HG02588 (cell line): ENCODE results near the gene MAS1L.
"Not testable (repeated sequence)": the region's sequence is repeated elsewhere in the genome, so short reads cannot be mapped to it uniquely, and the experiment has no call there.

Experiments
- ATAC-seq: cut with Tn5 transposase; IDR thresholded peaks from one replicate; pipeline ENCODE4 v1.9.1; 2021; ENCODE audit warnings: mild to moderate bottlenecking, moderate library complexity; ENCODE audit not compliant: unreplicated experiment

Gene MAS1L

DNA sequence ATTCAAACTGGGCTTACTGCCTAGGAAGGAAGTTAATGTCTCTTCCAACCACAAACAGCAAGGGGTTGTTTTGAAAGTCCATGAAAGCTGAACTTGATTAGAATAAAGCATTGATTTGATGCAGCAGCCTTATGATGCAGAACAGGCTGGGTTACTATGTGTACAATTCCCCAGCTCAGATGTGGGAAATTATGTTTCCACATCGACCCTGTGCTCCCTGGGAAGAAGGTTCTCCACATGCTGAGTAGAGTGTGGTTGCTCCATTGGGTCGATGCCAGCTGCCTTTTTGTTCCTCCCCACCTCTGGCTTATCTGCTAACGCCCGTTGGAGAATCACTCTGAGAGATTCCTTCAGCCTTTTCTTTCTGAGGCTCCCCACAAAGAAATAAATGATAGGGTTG, 1.2 kb downstream of the MAS1L start:
- ATAC-seq = no peak

DNA sequence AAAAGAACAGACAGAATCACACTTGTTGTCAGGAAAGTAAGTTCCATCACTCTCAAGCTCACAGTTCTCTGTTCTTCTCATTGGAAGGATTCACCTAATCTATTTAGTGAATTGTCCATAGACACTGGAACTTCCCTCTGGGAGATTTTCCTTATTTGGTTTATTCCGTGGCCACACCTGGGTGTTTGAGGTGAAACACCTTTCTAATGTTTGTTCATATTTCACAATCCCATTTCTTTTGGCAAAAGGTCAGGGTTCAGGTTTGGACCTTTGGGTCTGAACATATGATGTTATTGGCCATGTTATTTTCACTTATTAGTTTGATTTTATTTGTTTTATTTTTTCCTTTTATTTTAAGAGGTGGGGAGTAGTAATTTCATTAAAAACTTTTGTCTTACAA, 4.0 kb downstream of the MAS1L start:
- ATAC-seq = no peak

DNA sequence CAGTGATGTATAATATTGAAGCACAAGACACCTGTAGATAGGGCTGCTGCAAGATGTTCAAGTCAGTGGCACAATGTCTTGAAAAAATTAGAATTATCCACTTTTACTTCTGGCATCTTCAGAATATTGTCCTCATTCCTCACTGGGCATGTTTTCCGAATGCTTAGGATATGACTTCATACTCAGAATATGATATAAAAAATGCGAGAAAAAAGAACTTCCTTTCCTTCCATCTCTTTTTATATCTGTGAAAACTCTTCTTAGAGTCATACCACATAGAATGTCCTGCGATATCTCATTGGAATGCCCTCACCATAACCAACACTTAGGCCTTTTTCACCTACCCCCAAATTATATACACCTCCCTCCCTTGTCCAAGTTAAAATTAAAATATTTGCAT, 4.6 kb downstream of the MAS1L start:
- no peak for ATAC-seq

DNA sequence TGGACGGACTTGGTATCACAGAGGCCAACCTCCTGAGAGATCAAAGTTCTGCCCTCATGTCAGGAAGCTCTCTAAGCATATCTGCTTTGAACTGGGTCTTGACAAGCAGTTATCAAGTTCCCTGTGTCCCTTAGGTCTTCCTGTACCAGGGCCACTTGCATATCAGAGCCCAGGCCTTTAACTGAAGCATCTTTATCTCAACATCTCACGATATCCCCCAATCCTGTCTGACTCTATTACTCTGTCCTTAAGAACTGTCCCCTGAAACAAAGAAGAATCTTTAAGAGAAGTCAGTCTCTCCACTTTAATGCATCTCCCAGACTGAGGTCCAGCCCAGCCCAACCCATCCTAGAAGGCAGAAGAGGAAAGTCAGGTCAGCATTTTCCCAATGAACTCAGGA, 8.2 kb downstream of the MAS1L start:
- no peak for ATAC-seq

DNA sequence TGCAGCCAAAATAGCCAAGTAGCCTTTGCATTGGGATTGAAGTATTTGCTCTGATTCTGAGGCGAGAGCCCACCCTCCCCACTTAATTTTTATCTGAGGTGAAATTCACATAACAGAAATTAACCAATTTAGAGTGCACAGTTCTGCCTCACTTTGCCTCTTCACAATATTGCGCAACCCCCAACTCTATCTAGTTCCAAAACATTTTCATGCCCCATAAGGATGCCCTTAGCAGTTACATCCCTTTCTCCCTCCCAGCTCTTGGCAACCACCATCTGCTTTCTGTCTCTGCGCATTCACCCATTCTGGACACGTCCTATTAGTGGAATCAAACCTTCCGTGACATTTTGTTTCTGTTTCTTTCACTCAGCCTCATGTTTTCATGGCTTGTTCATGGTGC, 9.0 kb downstream of the MAS1L start:
- no peak for ATAC-seq

DNA sequence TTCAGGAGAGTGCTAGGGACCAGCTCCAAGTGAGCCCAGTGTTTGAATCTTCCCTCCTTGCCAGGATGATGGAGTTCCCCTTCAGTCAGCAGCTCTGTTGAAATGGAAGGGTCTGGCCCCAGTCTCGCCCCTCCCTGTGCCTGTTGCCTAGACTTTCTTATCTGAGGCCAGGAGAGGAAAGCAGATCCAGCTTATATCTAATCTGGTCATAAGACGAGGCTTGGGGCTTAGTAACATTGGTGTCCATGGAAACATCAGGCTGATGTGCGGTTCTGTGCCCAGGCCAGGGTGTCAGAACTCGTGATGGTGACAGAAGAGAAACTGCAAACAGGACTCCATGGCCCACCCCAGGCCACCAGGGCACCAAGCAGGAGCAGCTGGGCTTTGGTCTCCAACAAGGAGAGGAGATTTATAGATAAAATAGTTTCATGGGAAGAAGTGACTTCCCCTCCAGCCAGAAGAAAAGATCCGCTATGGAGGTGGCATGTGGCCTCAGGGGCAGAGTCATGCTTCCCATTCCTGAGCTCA, 9.8 kb downstream of the MAS1L start:
- ATAC-seq = no peak

DNA sequence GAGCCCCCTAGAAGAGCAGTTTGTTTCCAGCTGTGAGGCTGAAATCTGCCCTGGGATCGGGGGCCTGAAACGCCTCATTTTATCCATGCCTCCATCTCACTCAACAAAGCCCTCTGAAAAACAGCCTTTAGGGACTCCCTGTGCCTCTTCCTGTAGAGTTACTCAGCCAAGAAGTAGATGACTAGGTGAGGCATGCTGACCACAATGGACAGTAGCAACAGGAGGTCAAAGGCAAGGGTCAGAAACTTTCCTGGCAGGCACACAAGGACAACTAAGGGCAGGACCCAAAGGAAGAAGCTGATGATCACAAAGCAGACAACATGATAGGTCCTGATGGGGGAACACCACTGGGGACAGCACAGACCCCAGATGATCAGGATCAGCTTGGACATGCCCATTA, 12.8 kb downstream of the MAS1L start:
- no peak for ATAC-seq

DNA sequence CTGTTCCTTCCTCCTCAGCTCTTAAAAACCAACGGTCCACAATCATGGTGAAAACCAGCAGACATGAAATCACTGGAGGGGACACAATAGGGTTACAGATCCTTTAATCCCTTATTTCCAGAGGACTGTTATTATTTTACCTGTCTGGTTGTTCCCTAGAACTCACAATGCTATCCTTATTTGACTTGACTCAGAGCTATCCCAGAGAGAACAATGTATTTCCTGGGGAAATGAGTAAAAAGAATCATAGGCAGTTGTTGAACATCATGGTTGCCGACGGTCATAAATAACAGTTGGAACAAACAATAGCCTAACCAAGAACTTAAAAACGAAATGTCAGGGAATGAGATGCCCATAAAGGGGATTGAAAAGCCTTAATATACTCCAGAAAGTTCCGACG, 21.5 kb downstream of the MAS1L start:
- ATAC-seq = no peak

DNA sequence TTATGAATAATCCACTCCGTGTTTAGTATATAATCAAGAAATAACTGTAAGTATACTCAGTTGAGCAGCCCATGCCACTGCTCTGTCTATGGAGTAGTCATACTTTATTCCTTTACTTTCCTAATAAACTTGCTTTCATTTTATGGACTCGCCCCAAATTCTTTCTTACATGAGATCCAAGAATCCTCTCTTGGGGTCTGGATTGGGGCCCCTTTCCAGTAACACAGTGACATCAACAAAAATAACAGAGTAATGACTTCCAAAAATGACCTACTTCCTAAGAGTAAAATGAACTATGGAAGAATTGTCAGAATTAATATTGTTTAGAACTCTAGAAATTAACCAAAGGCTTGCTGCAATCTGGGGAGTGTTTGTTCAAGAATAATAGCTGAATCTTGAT, 22.0 kb downstream of the MAS1L start:
- ATAC-seq = no peak

DNA sequence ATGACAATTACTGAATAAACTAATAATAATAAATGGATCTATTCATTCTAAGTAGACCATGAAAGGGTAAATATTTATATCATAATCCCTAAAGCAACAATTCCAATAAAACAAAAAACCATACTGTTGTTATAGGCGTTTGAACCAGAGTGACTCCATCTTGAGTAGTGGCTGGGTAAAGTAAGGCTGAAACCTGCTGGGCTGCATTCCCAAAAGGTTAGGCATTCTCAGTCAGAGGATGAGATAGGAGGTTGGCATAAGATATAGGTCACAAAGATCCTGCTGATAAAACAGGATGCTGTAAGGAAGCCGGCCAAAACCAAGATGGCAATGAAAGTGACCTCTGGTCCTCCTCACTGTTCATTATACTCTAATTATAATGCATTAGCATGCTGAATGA, 22.5 kb downstream of the MAS1L start:
- no peak for ATAC-seq

DNA sequence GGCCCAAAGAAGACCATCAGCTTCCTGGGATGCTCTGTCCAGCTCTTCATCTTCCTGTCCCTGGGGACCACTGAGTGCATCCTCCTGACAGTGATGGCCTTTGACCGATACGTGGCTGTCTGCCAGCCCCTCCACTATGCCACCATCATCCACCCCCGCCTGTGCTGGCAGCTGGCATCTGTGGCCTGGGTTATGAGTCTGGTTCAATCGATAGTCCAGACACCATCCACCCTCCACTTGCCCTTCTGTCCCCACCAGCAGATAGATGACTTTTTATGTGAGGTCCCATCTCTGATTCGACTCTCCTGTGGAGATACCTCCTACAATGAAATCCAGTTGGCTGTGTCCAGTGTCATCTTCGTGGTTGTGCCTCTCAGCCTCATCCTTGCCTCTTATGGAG, 25.7 kb downstream of the MAS1L start:
- ATAC-seq = no peak

DNA sequence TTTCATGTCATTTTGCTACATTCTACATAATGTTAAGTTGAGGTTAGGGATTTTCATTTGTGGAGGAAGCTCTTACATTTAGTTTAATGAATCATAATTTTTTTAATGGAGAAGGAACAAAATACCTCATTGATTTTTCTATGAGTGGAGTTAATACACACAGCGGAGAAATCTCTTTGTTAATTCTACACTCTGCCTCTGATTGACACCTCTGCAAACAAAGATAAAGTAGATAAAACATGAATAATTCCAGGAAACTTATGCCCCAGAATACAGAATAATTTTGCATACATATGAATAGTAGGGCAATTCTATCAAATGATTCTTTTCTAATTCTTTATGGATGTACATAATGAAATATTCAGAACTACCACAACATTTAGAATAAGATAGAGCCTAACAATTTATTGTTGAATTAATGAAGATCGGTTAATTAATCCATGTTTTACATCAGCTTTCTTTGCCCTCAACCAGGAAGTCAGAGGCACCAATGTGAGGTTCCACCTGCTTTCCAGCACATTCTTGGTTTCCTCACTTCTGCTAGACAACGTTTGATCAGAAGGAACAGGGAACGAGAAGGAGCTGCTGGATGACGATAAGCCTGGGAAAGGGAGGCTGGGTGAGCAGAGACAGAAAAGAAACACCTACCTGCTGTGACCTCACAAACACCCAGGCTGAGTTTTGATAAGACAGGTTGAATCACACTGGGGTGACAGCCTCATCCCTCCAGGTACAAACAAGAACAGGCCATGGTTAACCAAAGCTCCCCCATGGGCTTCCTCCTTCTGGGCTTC, 26.5 kb downstream of the MAS1L start:
- ATAC-seq = no peak

DNA sequence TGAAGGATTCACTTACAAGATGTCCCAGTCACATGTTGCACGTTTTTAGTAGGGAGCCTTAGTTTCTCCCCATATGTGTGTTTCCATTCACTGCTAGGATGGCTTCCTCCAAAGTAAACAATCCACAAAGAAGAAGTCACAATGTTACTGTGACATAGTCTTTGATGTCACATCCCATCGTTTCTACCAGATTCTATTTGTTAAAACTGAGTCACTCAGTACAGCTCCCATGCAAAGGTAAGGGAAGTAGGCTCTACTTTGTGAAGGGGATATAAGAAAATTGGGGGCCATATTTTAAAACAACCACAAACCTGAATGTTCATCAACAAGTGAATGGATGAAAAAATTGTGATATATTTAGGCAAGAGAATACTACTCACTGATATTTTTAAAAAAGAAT, 30.8 kb downstream of the MAS1L start, which contains the start of the genes OR11A1 and OR2H1:
Gene OR11A1 (minus strand): TSS at position 101 of the 400 bp plus-strand sequence. CDS start 29,430 bp downstream, outside the sequence.
Gene OR2H1 (plus strand): TSS at position 185 of the 400 bp plus-strand sequence. CDS start 4,615 bp downstream, outside the sequence.
- ATAC-seq = no peak

DNA sequence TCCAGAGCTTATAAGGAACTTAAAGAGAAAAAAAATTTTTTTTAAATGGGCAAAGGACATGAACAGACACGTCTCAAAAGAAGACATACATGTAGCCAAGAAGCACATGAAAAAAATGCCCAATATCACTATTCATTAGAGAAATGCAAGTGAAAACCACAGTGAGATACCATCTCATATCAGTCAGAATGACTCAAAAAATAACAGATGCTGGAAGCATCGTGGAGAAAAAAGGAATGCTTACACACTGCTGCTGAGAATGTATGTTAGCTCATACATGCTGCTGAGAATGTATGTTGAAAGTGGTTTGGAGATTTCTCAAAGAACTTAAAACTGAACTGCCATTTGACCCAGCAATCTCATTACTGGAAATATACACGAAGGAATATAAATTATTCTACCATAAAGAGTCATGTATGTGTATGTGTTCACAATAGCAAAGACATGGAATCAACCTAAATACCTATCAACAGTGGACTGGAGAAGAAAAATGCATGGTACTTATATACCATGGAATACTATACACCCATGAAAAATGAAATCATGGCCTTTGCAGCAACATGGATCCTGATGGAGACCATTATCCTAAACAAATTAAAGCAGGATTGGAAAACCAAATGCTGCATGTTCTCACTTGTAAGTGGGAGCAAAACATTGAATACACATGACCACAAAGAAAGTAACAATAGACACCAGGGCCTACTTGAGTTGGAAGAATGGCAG, 36.1 kb downstream of the MAS1L start:
- no peak for ATAC-seq

DNA sequence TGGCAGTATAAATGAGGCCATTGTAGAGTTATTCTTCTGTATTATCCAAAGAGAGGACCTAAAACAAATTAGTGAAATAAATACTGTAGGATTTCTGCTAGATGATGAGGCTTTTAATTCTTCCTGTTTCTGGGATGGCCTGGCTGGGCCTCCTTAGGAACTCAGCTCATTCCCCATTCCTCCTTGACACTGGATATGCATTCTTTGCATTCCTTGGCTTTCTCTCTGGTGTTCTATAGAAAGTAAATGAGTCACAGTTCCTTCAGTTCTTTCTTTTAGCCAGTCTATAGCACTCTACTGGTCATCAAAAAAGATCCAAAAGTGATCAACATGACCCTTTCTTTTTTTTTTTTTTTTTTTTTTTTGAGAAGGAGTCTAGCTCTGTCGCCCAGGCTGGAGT, 40.1 kb downstream of the MAS1L start:
- ATAC-seq = no peak

DNA sequence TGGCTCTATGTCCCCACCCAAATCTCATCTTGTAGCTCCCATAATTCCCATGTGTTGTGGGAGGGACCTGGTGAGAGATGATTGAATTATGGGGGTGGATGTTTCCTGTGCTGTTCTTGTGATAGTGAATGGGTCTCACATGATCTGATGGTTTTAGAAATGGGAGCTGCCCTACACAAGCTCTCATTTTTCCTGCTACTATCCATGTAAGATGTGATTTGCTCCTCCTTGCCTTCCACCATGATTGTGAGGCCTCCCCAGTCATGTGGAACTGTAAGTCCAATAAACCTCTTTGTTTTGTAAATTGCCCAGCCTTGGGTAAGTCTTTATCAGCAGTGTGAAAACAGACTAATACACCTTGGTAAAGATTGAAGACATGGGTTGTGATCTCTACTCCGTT, 43.7 kb downstream of the MAS1L start:
- not testable (repeated sequence) for ATAC-seq

DNA sequence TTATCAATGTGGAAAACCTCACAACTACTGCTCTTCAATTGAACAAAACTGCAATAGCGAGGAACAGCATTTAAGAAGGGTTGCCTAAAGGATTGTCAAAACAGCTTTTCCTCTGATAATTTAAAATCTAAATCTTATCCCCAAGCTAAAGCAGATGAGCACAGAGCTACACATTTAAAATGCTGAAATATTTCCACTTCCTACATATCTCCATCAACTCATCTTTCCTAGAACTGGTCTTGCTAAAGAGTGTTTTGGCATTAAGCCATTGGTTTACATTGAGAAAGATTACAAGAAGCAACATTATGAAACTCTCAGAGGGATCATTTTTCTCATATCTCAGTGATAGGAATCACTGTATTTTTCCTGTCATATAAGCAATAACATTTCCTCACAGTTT, 45.0 kb downstream of the MAS1L start:
- no peak for ATAC-seq

DNA sequence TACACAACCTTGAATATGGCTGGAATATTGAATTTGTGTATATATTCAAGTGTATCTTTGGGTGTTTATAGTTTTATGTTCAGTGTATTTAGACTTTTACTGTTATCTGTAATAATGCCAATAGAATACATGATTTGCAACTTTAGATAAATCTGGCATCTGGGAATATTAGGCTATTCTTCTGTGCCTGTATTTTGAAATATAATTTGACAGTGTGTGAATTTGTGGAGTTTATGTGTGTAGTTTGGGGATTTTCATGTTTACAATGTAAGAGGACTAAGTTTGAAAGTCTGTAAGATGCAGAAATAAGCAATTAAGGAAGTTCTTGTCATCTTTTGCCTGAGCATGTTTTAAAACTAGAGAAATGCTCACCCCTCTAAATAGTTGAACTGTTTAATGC, 48.8 kb downstream of the MAS1L start, which contains the start of gene OR10C1:
Gene OR10C1 (plus strand): TSS at position 301 of the 400 bp plus-strand sequence. CDS start 710 bp downstream, outside the sequence.
- no peak for ATAC-seq

DNA sequence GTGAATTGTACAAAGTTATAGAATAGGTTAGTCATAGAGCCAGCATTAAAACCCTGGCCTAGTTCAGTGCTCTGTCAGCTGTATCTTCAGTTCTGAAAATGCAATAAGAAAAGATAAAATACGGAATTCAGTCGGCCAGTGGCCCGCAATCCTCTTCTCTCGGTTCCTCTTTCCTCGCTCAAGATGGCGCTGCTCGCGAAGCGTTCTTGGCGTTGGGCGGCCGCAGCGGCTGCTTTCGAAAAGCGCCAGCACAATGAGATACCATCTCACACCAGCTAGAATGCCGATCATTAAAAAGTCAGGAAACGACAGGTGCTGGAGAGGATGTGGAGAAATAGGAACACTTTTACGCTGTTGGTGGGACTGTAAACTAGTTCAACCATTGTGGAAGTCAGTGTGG, 51.0 kb downstream of the MAS1L start:
- ATAC-seq = not testable (repeated sequence)
